Tibial nerve (tissue), 3 donors: ENCODE data around the gene TTC32.

ENCODE experiments used
- CTCF ChIP-seq, 5 experiments: fragments of 200-600 bp in 3 of 5; fragments of 450-650 bp in 2 of 5; sonication (generic) in 3 of 5; IDR thresholded peaks; one replicate each; pipeline ENCODE4 v1.5.1; 2016 to 2019; ENCODE audit warnings: antibody characterized with exemption in 5 of 5, mild to moderate bottlenecking in 3 of 5, moderate library complexity in 2 of 5
- POLR2A ChIP-seq, 2 donors: fragments of 450-650 bp; IDR thresholded peaks; one replicate each; pipeline ENCODE4 v1.6.1; 2017; ENCODE audit warnings: antibody characterized with exemption in 2 of 2, mild to moderate bottlenecking in 2 of 2, moderate library complexity in 2 of 2

GRCh38 chr2:19872302-19872701 lies 29.5 kb downstream of the TTC32 start:
- TF ChIP-seq CTCF (IDR thresholded peaks at IDR 0.05) (no peak), POLR2A (IDR thresholded peaks at IDR 0.05) (no peak)
